Measurements from ENCODE around the gene ADAMTSL1. TPM values are rescaled to one million over a fixed set of nuclear protein-coding genes. Genes with fewer than 3 reads are reported as not detected.

Gene ADAMTSL1
- total and polyA plus RNA-seq, 2 experiments from 2014 or later = 2.3 to 5.0 TPM

- TF ChIP-seq ZNF462 (CRISPR knock-in tag; IDR thresholded peaks at IDR 0.05) = no peak
- no peak for TF ChIP-seq ZNF331 (CRISPR knock-in tag; IDR thresholded peaks at IDR 0.05; ENCODE audit: low read depth)
- TF ChIP-seq NANOG (IDR thresholded peaks at IDR 0.05; ENCODE audit: borderline replicate concordance) = no peak
Observed at GRCh38 chr9:18438951-18439350, 35.0 kb upstream of the ADAMTSL1 start (continued).

GRCh38 chr9:18441261-18441660, 32.7 kb upstream of the ADAMTSL1 start:
- no peaks in the 10 kb centered on the region for H3K9me3 Mint-ChIP-seq
- DNase-seq (ENCODE audit: low spot score) (no peak), ATAC-seq (no peak)
- no peaks in the 10 kb centered on the region for H3K36me3 Mint-ChIP-seq (ENCODE audit: low read depth)
- no peak overlapping the region for H3K4me3 Mint-ChIP-seq
- Histone ChIP-seq H3K4me3 (no peak overlapping the region), H2AFZ (no peak overlapping the region), H3K4me1 (ENCODE audit: insufficient read depth) (peaks cover 9% of the 10 kb centered on the region), H3K27ac (ENCODE audit: low read depth) (no peak overlapping the region), H3K79me2 (replicated peaks; ENCODE audit: insufficient read depth) (no peaks in the 10 kb centered on the region), H3F3A (replicated peaks; ENCODE audit: low read depth) (no peaks in the 10 kb centered on the region), H3K9me2 (ENCODE audit: insufficient read depth) (no peaks in the 10 kb centered on the region), H4K20me1 (replicated peaks; ENCODE audit: insufficient read depth) (no peaks in the 10 kb centered on the region), H3K36me3 (ENCODE audit: insufficient read depth) (no peaks in the 10 kb centered on the region), H3K4me2 (no peak overlapping the region), H3K27me3 (ENCODE audit: insufficient read depth) (peaks cover 6% of the 10 kb centered on the region; the same call in 1 of the 2 replicates)
- peaks cover 17% of the 10 kb centered on the region for H3K4me1 Mint-ChIP-seq
- no peaks in the 10 kb centered on the region for H3K27me3 Mint-ChIP-seq (ENCODE audit: insufficient read depth, low read depth, poor library complexity)
- no peak overlapping the region for H3K27ac Mint-ChIP-seq
- no peak for TF ChIP-seq POLR2AphosphoS5 (IDR thresholded peaks at IDR 0.05; ENCODE audit: low read depth)
- no peak for TF ChIP-seq CREB1 (CRISPR knock-in tag; IDR thresholded peaks at IDR 0.05; ENCODE audit: low read depth)
- TF ChIP-seq EZH2phosphoT487 (IDR thresholded peaks at IDR 0.05; ENCODE audit: unreplicated experiment) = no peak
- no peak for TF ChIP-seq ZNF114 (CRISPR knock-in tag; IDR thresholded peaks at IDR 0.05)
- no peak for TF ChIP-seq ZNF462 (CRISPR knock-in tag; IDR thresholded peaks at IDR 0.05)
